Thyroid gland (tissue), 4 donors: ENCODE data around the gene PIK3R5. TPM values are rescaled to one million over a fixed set of nuclear protein-coding genes. Genes with fewer than 3 reads are reported as not detected.

Experiments used
- DNase-seq, 2 donors: peaks; one replicate each; pipeline ENCODE4 v3.0.0-alpha.2; 2019
- H3K27ac ChIP-seq, 3 donors: fragments of 200-600 bp; sonication (generic); 1 replicate in 2 of 3; 2 replicates in 1 of 3; pipeline ENCODE4 v1.5.1; 2016 to 2019; ENCODE audit warnings: mild to moderate bottlenecking in 1 of 3, moderate library complexity in 1 of 3
- H3K27me3 ChIP-seq: fragments of 200-600 bp; sonication (generic); one replicate; pipeline ENCODE4 v1.5.1; 2019
- H3K36me3 ChIP-seq, 2 donors: fragments of 200-600 bp; sonication (generic); one replicate each; pipeline ENCODE4 v1.5.1; 2016 to 2019
- H3K4me1 ChIP-seq, 2 donors: fragments of 200-600 bp; sonication (generic); one replicate each; pipeline ENCODE4 v1.5.1; 2017 to 2019
- H3K4me3 ChIP-seq, 3 donors: fragments of 200-600 bp; sonication (generic); replicated peaks in 1 of 3; 1 replicate in 2 of 3; 2 replicates in 1 of 3; pipeline ENCODE4 v1.5.1; 2016; ENCODE audit warnings: mild to moderate bottlenecking in 1 of 3
- H3K9me3 ChIP-seq: fragments of 200-600 bp; sonication (generic); one replicate; pipeline ENCODE4 v1.5.1; 2017
- CTCF ChIP-seq, 6 experiments: fragments of 200-600 bp in 3 of 6; fragments of 450-650 bp in 3 of 6; sonication (generic) in 3 of 6; IDR thresholded peaks; one replicate each; pipeline ENCODE4 v1.5.1; 2016 to 2019; ENCODE audit warnings: antibody characterized with exemption in 6 of 6, mild to moderate bottlenecking in 2 of 6, inconsistent platforms in 1 of 6, moderate library complexity in 1 of 6
- POLR2A ChIP-seq, 2 donors: fragments of 450-650 bp; IDR thresholded peaks; one replicate each; pipeline ENCODE4 v1.6.1; 2017; ENCODE audit warnings: antibody characterized with exemption in 2 of 2, mild to moderate bottlenecking in 2 of 2, moderate library complexity in 1 of 2
- WGBS, 2 donors: methylation state at CpG; one replicate each; pipeline ENCODE4 v1.1.5; 2017; 5-methylcytosine and 5-hydroxymethylcytosine counted together
- intact Hi-C: fragments of 100-400 bp; cut with DNase I; formaldehyde crosslinking; loops from one replicate; pipeline ENCODE4 v1.15.1; 2023
- total RNA-seq, 4 donors: library from RNA; depleted of rRNA; stranded (reverse); fragments of >200 nt; gene quantifications; one replicate each; pipeline ENCODE4 v1.2.3, GENCODE V29; 2016

Gene PIK3R5
- total RNA-seq, 4 donors from 2014 or later = 2.3 to 10.6 (median 5.1) TPM

GRCh38 chr17:8836821-8837562 lies 128.5 kb downstream of the PIK3R5 start:
- intact Hi-C loops = no loop called here
- TF ChIP-seq CTCF (IDR thresholded peaks at IDR 0.05) (no peak), POLR2A (IDR thresholded peaks at IDR 0.05) (no peak)
- 84 to 85% methylated on average over 15 of the region's 15 CpGs for WGBS, 2 donors
- no peak overlapping the region for H3K4me3 ChIP-seq
- H3K27me3 ChIP-seq = no peaks in the 10 kb centered on the region
- H3K4me1 ChIP-seq = peaks cover 4 to 7% of the 10 kb centered on the region in 2 donors
- no peaks in the 10 kb centered on the region for H3K36me3 ChIP-seq
- H3K27ac ChIP-seq = no peak overlapping the region
- DNase-seq = no peak
- no peaks in the 10 kb centered on the region for H3K9me3 ChIP-seq

- H3K9me3 ChIP-seq = no peaks in the 10 kb centered on the region
- no peak for DNase-seq
- no peak overlapping the region for H3K27ac ChIP-seq
- TF ChIP-seq CTCF (IDR thresholded peaks at IDR 0.05) (no peak), POLR2A (IDR thresholded peaks at IDR 0.05) (no peak)
- H3K4me3 ChIP-seq = no peak overlapping the region
- 93 to 95% methylated on average over 6 of the region's 6 CpGs for WGBS, 2 donors
- peaks cover 4 to 7% of the 10 kb centered on the region in 2 donors for H3K4me1 ChIP-seq
- H3K27me3 ChIP-seq = no peaks in the 10 kb centered on the region
- H3K36me3 ChIP-seq = no peaks in the 10 kb centered on the region
- intact Hi-C loops = no loop called here
Observed at GRCh38 chr17:8835631-8836364, 129.7 kb downstream of the PIK3R5 start.

- Histone ChIP-seq H3K4me3 (no peak overlapping the region), H3K4me1 (peaks cover 4 to 7% of the 10 kb centered on the region in 2 donors), H3K27ac (no peak overlapping the region), H3K9me3 (no peaks in the 10 kb centered on the region), H3K27me3 (no peaks in the 10 kb centered on the region), H3K36me3 (no peaks in the 10 kb centered on the region)
- whole genome bisulfite sequencing, 2 donors = 85 to 91% methylated on average over 14 of the region's 14 CpGs
- no peak for DNase-seq
- TF ChIP-seq POLR2A (IDR thresholded peaks at IDR 0.05) = no peak
- TF ChIP-seq CTCF (IDR thresholded peaks at IDR 0.05) = no peak
- intact Hi-C loops = no loop called here
Observed at GRCh38 chr17:8835106-8835505, 130.4 kb downstream of the PIK3R5 start.

GRCh38 chr17:8832711-8833352 lies 132.7 kb downstream of the PIK3R5 start:
- Histone ChIP-seq H3K9me3 (no peaks in the 10 kb centered on the region), H3K27me3 (no peaks in the 10 kb centered on the region), H3K4me1 (peaks cover 4% of the 10 kb centered on the region in 2 donors), H3K27ac (no peak overlapping the region), H3K4me3 (no peak overlapping the region), H3K36me3 (no peaks in the 10 kb centered on the region)
- DNase-seq = no peak
- WGBS, 2 donors = 43 to 44% methylated on average over 11 to 14 of the region's 33 CpGs
- TF ChIP-seq CTCF (IDR thresholded peaks at IDR 0.05) = peak in 2 of 6 experiments; percentile 9 to 27
- no peak for TF ChIP-seq POLR2A (IDR thresholded peaks at IDR 0.05)
- intact Hi-C loops = no loop called here
